Measurements from ENCODE around the gene CFAP251.

CFAP251 gene

DNA sequence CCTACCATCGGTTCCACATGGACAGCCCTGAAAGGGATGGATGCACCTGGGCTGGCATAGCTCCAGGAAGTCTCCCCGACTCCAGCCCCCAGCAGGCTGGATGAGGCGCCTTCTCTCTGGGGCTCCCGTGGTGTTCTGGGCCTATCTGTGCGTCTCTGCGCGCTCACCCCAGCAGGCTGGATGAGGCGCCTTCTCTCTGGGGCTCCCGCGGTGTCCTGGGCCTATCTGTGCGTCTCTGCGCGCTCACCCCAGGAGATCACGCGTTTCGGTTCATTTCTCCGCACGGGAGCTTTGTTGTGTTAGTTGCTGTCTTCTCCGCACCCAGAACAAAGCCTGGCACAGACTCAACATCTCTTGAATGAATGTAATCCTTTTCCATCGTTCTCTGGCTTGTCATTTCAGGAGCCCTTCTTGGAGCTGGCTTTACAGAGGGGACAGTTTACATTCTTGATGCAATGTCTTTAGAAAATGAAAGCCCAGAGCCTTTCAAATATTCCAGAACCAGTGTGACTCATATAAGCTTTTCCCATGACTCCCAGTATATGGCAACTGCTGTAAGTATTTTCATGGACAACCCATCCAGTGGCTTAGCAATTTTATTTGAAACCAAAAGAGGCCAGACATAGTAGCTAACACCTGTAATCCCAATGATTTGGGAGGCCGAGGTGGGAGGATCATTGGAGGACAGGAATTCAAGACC, 40.3 kb downstream of the CFAP251 start:
- TF ChIP-seq PAX5 (IDR thresholded peaks at IDR 0.05; ENCODE audit: insufficient read depth, low read length, severe bottlenecking) (no peak), POLR2A (IDR thresholded peaks at IDR 0.05; ENCODE audit: low read depth, low read length) (no peak), SPI1 (IDR thresholded peaks at IDR 0.05; ENCODE audit: low read depth, low read length) (no peak), POU2F2 (IDR thresholded peaks at IDR 0.05; ENCODE audit: low read depth, low read length) (no peak), TAF1 (IDR thresholded peaks at IDR 0.05; ENCODE audit: low read depth, low read length) (no peak), POLR2AphosphoS5 (IDR thresholded peaks at IDR 0.05; ENCODE audit: low read depth, low read length) (no peak)
- no peak for FAIRE-seq
- no peak for DNase-seq (ENCODE audit: insufficient read length, low spot score)

DNA sequence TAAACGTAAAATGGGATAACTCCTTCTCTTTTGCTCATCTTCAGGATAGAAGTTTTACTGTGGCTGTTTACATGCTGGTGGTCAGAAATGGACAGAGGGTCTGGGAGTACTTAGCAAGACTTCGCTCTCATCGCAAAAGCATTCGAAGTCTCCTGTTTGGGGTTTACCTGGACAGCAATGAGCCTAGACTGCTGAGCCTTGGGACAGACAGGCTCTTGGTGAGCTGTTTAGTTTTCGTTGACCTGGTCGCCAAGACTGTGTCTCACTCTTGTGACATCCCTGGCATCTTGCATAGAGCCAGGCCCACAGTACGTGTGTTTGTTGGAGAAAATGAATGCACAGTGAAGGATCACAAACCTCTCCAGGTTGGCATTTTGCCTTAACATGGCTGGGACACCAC, 42.1 kb downstream of the CFAP251 start:
- no peak for DNase-seq (ENCODE audit: insufficient read length, low spot score)
- TF ChIP-seq SPI1 (IDR thresholded peaks at IDR 0.05; ENCODE audit: low read depth, low read length), result no peak
- no peak for TF ChIP-seq TAF1 (IDR thresholded peaks at IDR 0.05; ENCODE audit: low read depth, low read length)
- TF ChIP-seq POLR2A (IDR thresholded peaks at IDR 0.05; ENCODE audit: low read depth, low read length), result no peak
- TF ChIP-seq POLR2AphosphoS5 (IDR thresholded peaks at IDR 0.05; ENCODE audit: low read depth, low read length), result no peak
- no peak for TF ChIP-seq POU2F2 (IDR thresholded peaks at IDR 0.05; ENCODE audit: low read depth, low read length)
- TF ChIP-seq PAX5 (IDR thresholded peaks at IDR 0.05; ENCODE audit: insufficient read depth, low read length, severe bottlenecking), result no peak
- no peak for FAIRE-seq

DNA sequence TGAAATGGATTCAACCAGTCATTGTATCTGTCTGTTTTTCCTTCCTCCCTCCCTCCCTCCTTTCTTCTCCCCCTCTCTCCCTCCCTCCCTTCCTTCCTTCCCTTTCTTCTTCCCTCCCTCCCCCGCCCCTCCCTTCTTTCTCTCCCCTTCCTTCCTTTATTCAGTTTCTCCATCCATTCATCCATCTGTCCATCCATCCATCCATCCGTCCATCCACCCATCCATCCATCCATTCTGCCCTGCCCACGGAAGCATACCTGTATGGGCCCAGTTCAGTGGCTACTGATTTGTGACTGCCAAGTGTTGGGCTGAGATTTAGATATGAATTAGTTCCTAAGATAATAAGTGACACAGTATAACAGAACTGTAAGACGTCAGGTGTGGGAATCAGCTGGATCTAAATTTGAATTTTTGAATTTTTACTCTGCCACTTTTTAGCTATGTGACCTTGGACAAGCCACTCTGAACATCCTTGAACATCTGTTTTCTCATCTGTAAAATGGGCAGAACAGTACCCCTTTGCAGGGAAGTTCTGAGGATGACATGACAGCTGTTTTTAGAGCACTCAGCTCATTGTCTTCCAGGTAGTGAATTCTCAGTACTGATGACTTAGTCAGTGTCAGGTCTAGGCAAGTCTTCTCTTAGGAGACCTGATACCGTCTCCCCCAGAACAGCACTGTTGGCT, 42.9 kb downstream of the CFAP251 start:
- FAIRE-seq (no peak), DNase-seq (ENCODE audit: insufficient read length, low spot score) (no peak)
- TF ChIP-seq POU2F2 (IDR thresholded peaks at IDR 0.05; ENCODE audit: low read depth, low read length) (no peak), SPI1 (IDR thresholded peaks at IDR 0.05; ENCODE audit: low read depth, low read length) (no peak), TAF1 (IDR thresholded peaks at IDR 0.05; ENCODE audit: low read depth, low read length) (no peak), POLR2AphosphoS5 (IDR thresholded peaks at IDR 0.05; ENCODE audit: low read depth, low read length) (no peak), POLR2A (IDR thresholded peaks at IDR 0.05; ENCODE audit: low read depth, low read length) (no peak), PAX5 (IDR thresholded peaks at IDR 0.05; ENCODE audit: insufficient read depth, low read length, severe bottlenecking) (no peak)

DNA sequence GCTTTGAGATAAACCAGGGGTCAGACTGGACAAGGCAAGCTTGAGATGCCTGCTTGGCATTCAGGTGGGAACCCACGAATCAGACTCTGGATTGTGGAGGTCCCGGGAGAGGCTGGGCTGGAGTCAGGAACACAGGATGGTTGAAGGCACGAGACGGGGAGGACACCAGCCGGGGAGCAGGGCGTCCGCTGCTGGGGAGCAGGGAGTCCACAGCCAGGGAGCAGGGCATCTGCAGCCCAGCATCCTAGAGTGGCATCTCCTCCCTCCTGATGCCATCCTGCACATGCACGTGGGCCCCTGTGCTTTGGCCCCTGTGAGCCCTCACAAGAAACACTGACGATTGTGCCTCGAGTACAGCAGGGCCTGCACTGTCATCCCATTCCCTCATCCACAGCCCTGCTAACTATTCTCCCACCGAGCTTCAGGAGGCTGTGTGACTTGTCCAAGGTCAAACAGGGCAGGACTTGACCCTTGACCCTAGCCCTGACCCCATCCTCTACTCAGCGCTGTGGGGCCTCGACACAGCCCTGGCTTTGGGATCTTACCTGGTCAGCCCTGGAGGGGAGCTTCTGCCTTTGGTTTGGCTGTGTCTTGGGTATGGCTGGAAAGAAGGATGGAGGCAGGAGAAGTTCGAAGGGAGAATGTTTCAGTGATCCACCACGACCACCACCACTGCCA, 45.1 kb downstream of the CFAP251 start:
- FAIRE-seq (no peak), DNase-seq (ENCODE audit: insufficient read length, low spot score) (no peak)
- TF ChIP-seq POLR2A (IDR thresholded peaks at IDR 0.05; ENCODE audit: low read depth, low read length) (no peak), PAX5 (IDR thresholded peaks at IDR 0.05; ENCODE audit: insufficient read depth, low read length, severe bottlenecking) (no peak), POU2F2 (IDR thresholded peaks at IDR 0.05; ENCODE audit: low read depth, low read length) (no peak), POLR2AphosphoS5 (IDR thresholded peaks at IDR 0.05; ENCODE audit: low read depth, low read length) (no peak), SPI1 (IDR thresholded peaks at IDR 0.05; ENCODE audit: low read depth, low read length) (no peak), TAF1 (IDR thresholded peaks at IDR 0.05; ENCODE audit: low read depth, low read length) (no peak)

DNA sequence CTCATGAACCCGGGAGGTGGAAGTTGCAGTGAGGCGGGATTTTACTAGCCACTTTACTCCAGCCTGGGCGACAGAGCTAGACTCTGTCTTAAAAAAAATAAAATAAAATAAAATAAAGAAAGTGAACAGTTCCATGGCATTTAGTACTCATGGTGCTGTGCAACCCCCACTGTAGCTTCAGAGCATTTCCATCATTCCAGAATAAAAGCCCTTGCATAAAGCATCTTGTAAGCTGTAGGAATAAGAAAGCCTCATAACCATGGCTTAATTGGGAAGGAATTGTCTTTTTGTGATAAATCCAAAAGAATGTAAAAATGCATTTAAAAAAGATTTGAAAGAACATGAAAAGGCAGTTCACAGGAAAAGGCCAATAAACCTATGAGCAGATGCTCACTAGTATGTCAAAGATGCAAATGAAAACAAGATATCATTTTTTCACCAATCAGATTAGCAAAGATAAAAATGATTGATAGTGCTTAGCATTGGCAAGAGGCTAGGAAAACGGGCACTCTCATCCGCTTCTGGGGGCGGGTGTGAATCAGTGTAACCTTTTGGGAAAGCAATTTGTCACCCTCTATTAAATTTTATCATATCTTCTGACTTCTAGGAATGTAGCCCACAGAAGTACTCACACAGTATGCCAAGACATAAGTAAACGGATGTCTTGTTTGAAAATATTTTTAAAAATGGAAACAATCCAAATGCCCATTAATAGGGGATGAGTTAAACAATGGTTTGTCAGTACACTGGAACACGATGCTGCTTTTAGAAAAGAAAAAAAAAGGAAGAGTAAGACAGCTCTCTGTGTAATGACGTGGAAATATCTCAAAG, 46.6 kb downstream of the CFAP251 start:
- DNase-seq (ENCODE audit: insufficient read length, low spot score), result no peak
- no peak for FAIRE-seq
- TF ChIP-seq SPI1 (IDR thresholded peaks at IDR 0.05; ENCODE audit: low read depth, low read length) (no peak), POLR2AphosphoS5 (IDR thresholded peaks at IDR 0.05; ENCODE audit: low read depth, low read length) (no peak), PAX5 (IDR thresholded peaks at IDR 0.05; ENCODE audit: insufficient read depth, low read length, severe bottlenecking) (no peak), TAF1 (IDR thresholded peaks at IDR 0.05; ENCODE audit: low read depth, low read length) (no peak), POU2F2 (IDR thresholded peaks at IDR 0.05; ENCODE audit: low read depth, low read length) (no peak), POLR2A (IDR thresholded peaks at IDR 0.05; ENCODE audit: low read depth, low read length) (no peak)

DNA sequence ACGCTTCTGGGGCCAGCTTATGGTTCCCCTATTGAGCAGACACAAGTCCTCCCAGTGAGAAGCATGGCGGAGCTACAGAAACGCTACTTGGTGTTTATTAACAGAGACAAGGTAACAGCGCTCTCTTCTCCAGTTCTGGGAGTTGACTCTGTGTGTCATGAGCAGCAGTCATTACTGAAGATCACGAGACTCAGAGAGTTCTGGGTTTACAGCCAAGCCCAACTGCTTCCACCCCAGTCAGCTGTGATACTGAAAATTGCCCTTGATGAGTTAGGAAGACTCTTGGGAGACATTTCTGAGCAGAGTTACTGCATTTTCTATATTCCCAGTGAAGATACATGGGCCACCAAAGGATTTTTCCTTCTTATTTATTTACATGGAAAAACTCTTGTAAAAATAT, 48.6 kb downstream of the CFAP251 start:
- FAIRE-seq (no peak), DNase-seq (ENCODE audit: insufficient read length, low spot score) (no peak)
- TF ChIP-seq POLR2AphosphoS5 (IDR thresholded peaks at IDR 0.05; ENCODE audit: low read depth, low read length) (no peak), POLR2A (IDR thresholded peaks at IDR 0.05; ENCODE audit: low read depth, low read length) (no peak), TAF1 (IDR thresholded peaks at IDR 0.05; ENCODE audit: low read depth, low read length) (no peak), PAX5 (IDR thresholded peaks at IDR 0.05; ENCODE audit: insufficient read depth, low read length, severe bottlenecking) (no peak), POU2F2 (IDR thresholded peaks at IDR 0.05; ENCODE audit: low read depth, low read length) (no peak), SPI1 (IDR thresholded peaks at IDR 0.05; ENCODE audit: low read depth, low read length) (no peak)

DNA sequence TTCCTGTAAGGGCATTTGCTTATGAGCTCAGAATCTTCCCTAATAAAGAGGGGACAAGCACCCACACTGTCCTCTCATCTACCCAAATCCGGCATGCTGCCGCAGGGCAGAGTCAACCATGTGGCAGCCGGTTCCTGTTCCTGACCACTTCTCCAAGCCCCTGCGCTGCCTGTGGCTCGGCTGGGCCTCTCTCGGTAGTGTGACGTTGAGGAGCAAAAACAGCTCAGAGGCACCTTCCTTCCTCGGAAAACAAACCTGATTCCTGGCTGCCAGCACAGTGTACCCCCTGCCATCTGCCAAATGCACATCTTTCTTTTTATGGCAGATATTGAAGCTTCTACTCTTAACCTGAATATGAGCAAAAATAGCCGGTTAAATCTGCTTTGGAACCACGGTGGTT, 50.5 kb downstream of the CFAP251 start:
- FAIRE-seq (no peak), DNase-seq (ENCODE audit: insufficient read length, low spot score) (no peak)
- TF ChIP-seq PAX5 (IDR thresholded peaks at IDR 0.05; ENCODE audit: insufficient read depth, low read length, severe bottlenecking) (no peak), POLR2AphosphoS5 (IDR thresholded peaks at IDR 0.05; ENCODE audit: low read depth, low read length) (no peak), POLR2A (IDR thresholded peaks at IDR 0.05; ENCODE audit: low read depth, low read length) (no peak), POU2F2 (IDR thresholded peaks at IDR 0.05; ENCODE audit: low read depth, low read length) (no peak), SPI1 (IDR thresholded peaks at IDR 0.05; ENCODE audit: low read depth, low read length) (no peak)

DNA sequence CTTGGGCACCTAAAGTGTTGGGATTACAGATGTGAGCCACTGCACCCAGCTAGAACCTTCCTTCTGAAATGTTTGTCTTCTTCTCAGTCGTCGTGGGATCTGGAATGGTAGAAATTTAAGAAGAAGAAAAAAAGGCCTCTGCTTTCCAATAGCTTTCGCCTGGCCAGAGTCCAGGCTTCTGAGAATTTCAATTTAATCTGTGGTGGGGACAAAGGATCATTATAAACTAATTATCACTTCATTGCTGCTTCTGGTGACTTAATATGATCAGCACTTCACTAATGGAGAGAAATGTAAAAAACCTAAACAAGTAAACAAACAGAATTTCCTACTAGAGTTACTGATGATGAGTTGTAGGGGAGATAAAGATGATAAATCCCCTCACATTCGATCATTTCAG, 51.3 kb downstream of the CFAP251 start:
- TF ChIP-seq POU2F2 (IDR thresholded peaks at IDR 0.05; ENCODE audit: low read depth, low read length) (no peak), POLR2A (IDR thresholded peaks at IDR 0.05; ENCODE audit: low read depth, low read length) (no peak), PAX5 (IDR thresholded peaks at IDR 0.05; ENCODE audit: insufficient read depth, low read length, severe bottlenecking) (no peak), POLR2AphosphoS5 (IDR thresholded peaks at IDR 0.05; ENCODE audit: low read depth, low read length) (no peak), SPI1 (IDR thresholded peaks at IDR 0.05; ENCODE audit: low read depth, low read length) (no peak), TAF1 (IDR thresholded peaks at IDR 0.05; ENCODE audit: low read depth, low read length) (no peak)
- FAIRE-seq (no peak), DNase-seq (ENCODE audit: insufficient read length, low spot score) (no peak)
